Small intestine (tissue), 7 donors: Measurements from ENCODE around the gene BRIP1. TPM values are rescaled to one million over a fixed set of nuclear protein-coding genes. Genes with fewer than 3 reads are reported as not detected.
"Not testable (repeated sequence)": the region's sequence is repeated elsewhere in the genome, so short reads cannot be mapped to it uniquely, and the experiment has no call there.

ENCODE experiments used
- DNase-seq, 2 donors: peaks; one replicate each; pipeline versions ENCODE4 v3.0.0 to v3.0.0-alpha.2; 2013
- FAIRE-seq: peaks from 2 replicates; lab custom pipeline; 2012; peaks lifted over from hg19 to GRCh38; lab: Jason Lieb, UNC
- H3K27ac ChIP-seq, 3 donors: one replicate each; pipeline ENCODE4 v1.5.1; 2013; ENCODE audit warnings: low read length in 2 of 3, mild to moderate bottlenecking in 2 of 3, control low read depth in 1 of 3, inconsistent platforms in 1 of 3, low read depth in 1 of 3, moderate library complexity in 1 of 3
- H3K27me3 ChIP-seq, 3 donors: one replicate each; pipeline ENCODE4 v1.6.1; 2013; ENCODE audit warnings: low read length in 3 of 3, inconsistent platforms in 1 of 3; ENCODE audit not compliant: control insufficient read depth in 3 of 3, insufficient read depth in 3 of 3
- H3K36me3 ChIP-seq, 3 donors: one replicate each; pipeline ENCODE4 v1.6.1; 2013; ENCODE audit warnings: low read length in 3 of 3, inconsistent platforms in 1 of 3, low read depth in 1 of 3, mild to moderate bottlenecking in 1 of 3, moderate library complexity in 1 of 3; ENCODE audit not compliant: control insufficient read depth in 3 of 3, insufficient read depth in 2 of 3
- H3K4me1 ChIP-seq, 3 donors: one replicate each; pipeline ENCODE4 v1.6.1; 2013; ENCODE audit warnings: low read length in 2 of 3, inconsistent platforms in 1 of 3, low read depth in 1 of 3, mild to moderate bottlenecking in 1 of 3, moderate library complexity in 1 of 3; ENCODE audit not compliant: control insufficient read depth in 3 of 3, insufficient read depth in 2 of 3
- H3K4me3 ChIP-seq, 3 donors: one replicate each; pipeline ENCODE4 v1.5.1; 2013; ENCODE audit warnings: low read length in 3 of 3, control low read depth in 1 of 3, inconsistent platforms in 1 of 3, low read depth in 1 of 3, mild to moderate bottlenecking in 1 of 3, moderate library complexity in 1 of 3
- H3K9me3 ChIP-seq, 2 donors: one replicate each; pipeline ENCODE4 v1.6.1; 2013; ENCODE audit warnings: low read depth in 1 of 2, low read length in 1 of 2; ENCODE audit not compliant: control insufficient read depth in 2 of 2, insufficient read depth in 1 of 2
- WGBS, 3 donors: extraction: QIAGEN DNeasy Blood & Tissue Kit; methylation state at CpG; one replicate each; pipeline ENCODE4 v1.1.7; 2013; 5-methylcytosine and 5-hydroxymethylcytosine counted together
- polyA plus RNA-seq, 4 donors: library from polyadenylated mRNA; stranded (reverse) in 3 of 4; unstranded in 1 of 4; fragments of 200-250 nt in 3 of 4; fragments of 120-200 nt in 1 of 4; gene quantifications; one replicate each; pipeline versions ENCODE4 v1.2.1 to v1.2.3, GENCODE V29; 2013
- donor health status: healthy with polysubstance abuse.
- donor health status: control.
- donor health status: control.
- donor health status: Bipolar disorder and iron deficiency.
- donor health status: healthy.

Gene BRIP1
- polyA plus RNA-seq, 4 donors, result 0.27 to 6.4 (median 1.3) TPM

DNA sequence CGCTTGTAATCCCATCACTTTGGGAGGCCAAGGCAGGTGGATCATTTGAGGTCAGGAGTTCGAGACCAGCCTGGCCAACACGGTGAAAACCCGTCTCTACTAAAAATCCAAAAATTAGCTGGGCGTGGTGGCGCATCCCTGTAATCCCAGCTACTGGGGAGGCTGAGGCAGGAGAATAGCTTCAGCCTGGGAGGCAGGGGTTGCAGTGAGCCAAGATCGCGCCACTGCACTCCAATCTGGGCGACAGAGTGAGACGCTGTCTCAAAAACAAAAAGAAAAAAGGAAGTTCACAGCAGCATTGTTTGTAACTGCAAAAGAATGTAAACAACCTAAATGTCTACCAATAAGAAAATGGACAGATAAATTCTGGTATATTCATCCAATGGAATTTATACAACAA, 2.9 kb downstream of the BRIP1 start:
- H3K4me3 ChIP-seq, H3K27ac ChIP-seq, FAIRE-seq, H3K27me3 ChIP-seq, H3K36me3 ChIP-seq, DNase-seq, H3K4me1 ChIP-seq, H3K9me3 ChIP-seq: not testable (repeated sequence)
- 90 to 96% (median 92%) methylated on average over 10 of the region's 10 CpGs for WGBS, 3 donors

DNA sequence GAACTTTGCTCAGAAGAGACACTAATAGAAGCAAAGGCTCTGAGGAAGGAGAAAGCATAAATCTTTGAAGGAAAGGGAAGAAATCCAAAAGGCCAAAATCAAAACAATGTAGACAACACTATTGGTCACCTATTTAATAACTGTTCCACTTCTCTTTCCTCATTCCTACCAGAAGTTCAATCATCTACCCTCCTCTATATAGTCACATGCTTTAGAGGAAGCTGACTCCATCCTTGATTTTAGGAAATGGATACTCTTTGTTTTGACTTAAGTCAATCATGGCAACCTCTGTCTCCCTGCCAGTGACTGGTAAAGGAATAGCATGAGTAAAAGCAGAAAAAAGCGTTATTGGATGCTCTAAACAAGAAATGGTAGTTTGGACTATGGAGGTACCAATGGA, 7.3 kb downstream of the BRIP1 start:
- Histone ChIP-seq H3K27ac (no peak overlapping the region), H3K27me3 (no peaks in the 10 kb centered on the region), H3K4me3 (no peak overlapping the region), H3K4me1 (no peaks in the 10 kb centered on the region), H3K36me3 (peaks cover 0 to 9% (median 0%) of the 10 kb centered on the region in 3 donors), H3K9me3 (no peaks in the 10 kb centered on the region)
- 97 to 100% (median 99%) methylated on average over 1 of the region's 1 CpG for WGBS, 3 donors
- FAIRE-seq (no peak), DNase-seq (no peak)

DNA sequence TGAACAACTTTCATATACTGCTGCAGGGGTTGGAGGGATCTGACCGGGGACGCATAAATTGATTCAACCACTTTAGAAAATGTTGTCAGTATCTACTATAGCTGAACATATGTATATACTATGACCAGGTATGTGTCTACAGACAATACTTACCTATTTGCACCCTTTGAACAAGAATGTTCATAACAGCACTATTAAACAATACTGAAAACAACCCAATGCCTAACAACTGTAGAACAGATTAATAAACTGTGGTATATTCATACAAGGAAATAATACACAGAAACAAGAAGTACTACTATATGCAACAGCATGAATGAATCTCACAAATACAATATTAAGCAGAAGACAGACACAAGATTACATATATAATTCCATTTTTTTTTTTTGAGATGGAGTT, 10.5 kb downstream of the BRIP1 start:
- no peaks in the 10 kb centered on the region for H3K9me3 ChIP-seq
- no peaks in the 10 kb centered on the region for H3K27me3 ChIP-seq
- 97 to 99% (median 98%) methylated on average over 2 of the region's 2 CpGs for WGBS, 3 donors
- H3K36me3 ChIP-seq, result peaks cover 0 to 11% (median 0%) of the 10 kb centered on the region in 3 donors
- FAIRE-seq (no peak), DNase-seq (no peak)
- no peak overlapping the region for H3K27ac ChIP-seq
- H3K4me3 ChIP-seq, result no peak overlapping the region
- H3K4me1 ChIP-seq, result no peaks in the 10 kb centered on the region

DNA sequence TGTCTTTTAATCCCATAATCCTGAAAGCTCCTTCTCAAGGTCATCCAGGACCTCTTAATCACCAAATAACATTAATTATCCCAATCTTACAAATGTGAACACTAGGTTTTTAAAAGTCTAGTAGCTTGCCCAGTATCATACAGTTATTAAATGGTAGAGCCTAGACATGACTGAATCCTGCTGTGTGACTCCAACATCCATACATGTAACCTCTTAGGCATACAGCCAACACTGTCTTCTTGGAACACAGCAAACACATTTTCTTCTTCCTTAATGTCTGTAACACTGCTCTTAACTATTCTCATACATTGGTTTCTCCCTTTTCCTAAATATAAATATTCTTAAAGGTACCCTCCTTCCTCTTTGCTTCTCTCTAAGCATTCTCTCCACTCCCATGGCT, 13.7 kb downstream of the BRIP1 start:
- no peaks in the 10 kb centered on the region for H3K4me1 ChIP-seq
- DNase-seq, result no peak
- FAIRE-seq, result no peak

DNA sequence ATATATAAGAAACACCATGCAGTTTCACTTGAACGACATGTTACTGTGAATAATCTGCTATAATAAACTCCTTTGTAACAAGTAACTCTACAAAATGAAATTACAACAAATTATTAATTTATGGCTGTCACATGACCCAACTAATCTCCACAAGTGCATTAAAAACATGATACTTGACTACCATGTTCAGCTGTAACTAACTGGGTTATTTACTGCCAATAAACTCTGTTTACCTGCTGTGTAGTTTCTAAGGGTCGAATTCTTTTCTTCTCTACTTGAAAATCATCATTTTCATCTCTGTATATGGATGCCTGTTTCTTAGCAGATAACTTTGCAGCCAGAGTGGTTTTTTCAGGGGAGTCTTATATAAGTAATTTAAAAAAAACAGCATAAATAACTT, 14.4 kb downstream of the BRIP1 start:
- Histone ChIP-seq H3K4me3 (no peak overlapping the region), H3K36me3 (peaks cover 0 to 11% (median 0%) of the 10 kb centered on the region in 3 donors), H3K27ac (no peak overlapping the region), H3K27me3 (no peaks in the 10 kb centered on the region), H3K9me3 (no peaks in the 10 kb centered on the region), H3K4me1 (no peaks in the 10 kb centered on the region)
- FAIRE-seq (no peak), DNase-seq (no peak)
- WGBS, 3 donors, result 14 to 62% (median 43%) methylated on average over 2 of the region's 2 CpGs

More for the DNA sequence above, 13.7 kb downstream of the BRIP1 start:
- Histone ChIP-seq H3K27ac (no peak overlapping the region), H3K27me3 (no peaks in the 10 kb centered on the region), H3K9me3 (no peaks in the 10 kb centered on the region), H3K4me3 (no peak overlapping the region), H3K36me3 (peaks cover 0 to 15% (median 0%) of the 10 kb centered on the region in 3 donors)

DNA sequence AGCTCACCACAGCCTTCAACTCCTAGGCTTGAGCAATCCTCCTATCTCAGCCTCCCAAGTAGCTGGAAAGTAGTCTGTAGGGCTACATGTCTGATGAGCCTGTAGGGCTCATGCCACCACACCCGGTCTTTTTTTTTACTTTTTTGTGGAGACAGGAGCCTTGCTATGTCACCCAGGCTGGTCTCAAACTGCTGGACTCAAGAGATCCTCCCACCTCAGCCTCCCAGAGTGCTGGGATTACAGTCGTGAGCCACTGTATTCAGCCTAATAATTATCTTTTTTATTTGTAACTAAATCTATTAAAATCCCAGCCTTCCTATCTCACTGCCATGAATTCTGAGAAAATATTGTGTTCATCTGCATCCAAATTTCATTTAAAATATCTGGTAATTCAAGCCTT, 15.1 kb downstream of the BRIP1 start:
- Histone ChIP-seq H3K36me3 (peaks cover 0 to 11% (median 0%) of the 10 kb centered on the region in 3 donors), H3K4me1 (no peaks in the 10 kb centered on the region), H3K4me3 (no peak overlapping the region), H3K27ac (no peak overlapping the region), H3K27me3 (no peaks in the 10 kb centered on the region), H3K9me3 (no peaks in the 10 kb centered on the region)
- DNase-seq, result no peak
- WGBS, 3 donors, result 94 to 98% (median 96%) methylated on average over 2 of the region's 2 CpGs
- no peak for FAIRE-seq

DNA sequence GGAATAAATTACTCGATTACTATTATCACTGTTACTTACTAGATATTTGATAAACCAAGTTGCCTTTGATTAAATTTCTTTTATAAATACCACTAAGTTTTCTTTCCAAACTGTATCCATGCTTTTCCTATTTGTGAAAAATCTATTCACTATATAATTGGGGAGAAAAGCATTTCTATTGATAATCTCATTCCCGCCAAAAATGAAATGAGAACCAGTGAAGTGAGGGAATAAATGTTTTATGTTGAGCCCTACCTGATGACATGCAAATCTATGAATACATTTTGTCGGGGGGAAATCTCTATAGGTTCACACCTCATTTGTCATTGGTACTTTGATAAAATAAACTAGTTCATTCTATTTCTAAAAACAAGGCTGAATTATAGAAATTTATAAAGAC, 15.7 kb downstream of the BRIP1 start:
- no peak overlapping the region for H3K4me3 ChIP-seq
- WGBS, 3 donors, result 95 to 98% (median 96%) methylated on average over 3 of the region's 3 CpGs
- no peaks in the 10 kb centered on the region for H3K4me1 ChIP-seq
- H3K27ac ChIP-seq, result no peak overlapping the region
- no peaks in the 10 kb centered on the region for H3K9me3 ChIP-seq
- H3K27me3 ChIP-seq, result no peaks in the 10 kb centered on the region
- DNase-seq, result no peak
- H3K36me3 ChIP-seq, result peaks cover 0 to 11% (median 0%) of the 10 kb centered on the region in 3 donors
- FAIRE-seq, result no peak

DNA sequence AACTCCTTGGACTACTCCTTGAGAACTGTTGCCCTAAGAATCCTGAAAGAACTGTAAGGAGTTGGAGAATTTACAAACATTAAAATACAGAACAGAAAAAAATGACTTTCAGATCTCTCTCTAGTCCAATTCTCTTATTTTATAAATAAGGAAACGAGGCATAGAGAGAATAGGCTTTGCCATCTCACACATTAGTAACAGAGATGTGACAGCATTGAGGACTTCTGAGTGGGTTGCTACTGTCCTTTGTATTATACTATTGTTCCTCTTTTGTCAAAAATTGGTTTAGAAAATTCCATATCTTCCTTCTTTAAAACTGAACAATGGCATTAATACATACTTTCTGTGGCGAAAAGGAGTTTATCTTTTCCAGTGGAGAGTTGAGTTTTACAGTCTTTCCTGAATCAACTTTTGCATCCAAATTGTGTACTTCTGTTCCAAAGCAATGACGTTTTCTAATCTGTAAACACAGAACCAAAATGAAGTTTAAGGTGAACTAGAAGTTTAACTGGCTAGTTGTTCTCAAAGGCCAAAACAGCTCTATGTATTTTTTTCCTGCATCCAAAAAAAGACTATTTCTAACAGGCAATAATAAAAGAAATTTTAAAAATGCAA, 16.5 kb downstream of the BRIP1 start:
- 91 to 96% (median 93%) methylated on average over 3 of the region's 3 CpGs for WGBS, 3 donors
- Histone ChIP-seq H3K9me3 (no peaks in the 10 kb centered on the region), H3K27ac (no peak overlapping the region), H3K4me3 (no peak overlapping the region), H3K27me3 (no peaks in the 10 kb centered on the region), H3K4me1 (no peaks in the 10 kb centered on the region), H3K36me3 (peaks cover 0 to 9% (median 0%) of the 10 kb centered on the region in 3 donors)
- DNase-seq (no peak), FAIRE-seq (no peak)

DNA sequence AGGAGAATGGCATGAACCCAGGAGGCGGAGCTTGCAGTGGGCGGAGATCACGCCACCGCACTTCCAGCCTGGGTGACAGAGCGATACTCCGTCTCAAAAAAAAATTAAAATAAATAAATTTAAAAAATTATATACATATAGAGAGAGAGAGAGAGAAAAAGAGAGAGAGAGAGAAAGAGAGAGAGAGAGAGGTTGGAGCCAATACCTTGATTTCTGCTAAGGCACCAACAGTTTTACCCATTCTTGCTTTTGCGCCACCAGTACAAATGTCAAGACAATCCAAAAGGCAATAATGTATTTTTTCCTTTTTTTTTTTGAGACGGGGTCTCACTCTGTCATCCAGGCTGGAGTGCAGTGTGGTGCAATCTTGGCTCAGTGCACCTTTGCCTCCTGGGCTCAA, 17.2 kb downstream of the BRIP1 start:
- H3K4me1 ChIP-seq, result no peaks in the 10 kb centered on the region
- no peak overlapping the region for H3K4me3 ChIP-seq
- H3K9me3 ChIP-seq, result no peaks in the 10 kb centered on the region
- no peaks in the 10 kb centered on the region for H3K27me3 ChIP-seq
- FAIRE-seq (no peak), DNase-seq (no peak)
- 97 to 98% (median 97%) methylated on average over 8 of the region's 8 CpGs for WGBS, 3 donors
- H3K36me3 ChIP-seq, result peaks cover 0 to 9% (median 0%) of the 10 kb centered on the region in 3 donors
- H3K27ac ChIP-seq, result no peak overlapping the region
